Measurements from ENCODE around the gene KHSRP.

GRCh38 chr19:6427131-6427530 lies 2.5 kb upstream of the KHSRP start:
- TF ChIP-seq POLR2A (IDR thresholded peaks at IDR 0.05; ENCODE audit: low read length) (no peak), GATA1 (IDR thresholded peaks at IDR 0.05; ENCODE audit: low read depth, low read length) (no peak)

All from erythroblast (primary cell).